Lower lobe of right lung (tissue), 2 donors: Measurements from ENCODE around the gene NBEAL2. TPM values are rescaled to one million over a fixed set of nuclear protein-coding genes. Genes with fewer than 3 reads are reported as not detected.

ENCODE experiments used
- ATAC-seq, 2 donors: fragments of 200-7000 bp; cut with Tn5 transposase; one replicate each; pipeline ENCODE4 v1.9.1; 2020 to 2022; ENCODE audit warnings: mild to moderate bottlenecking in 2 of 2, moderate library complexity in 2 of 2
- DNase-seq: peaks from one replicate; pipeline ENCODE4 v3.0.0-alpha.2; 2020
- H3K27ac ChIP-seq: fragments of 200-600 bp; one replicate; pipeline ENCODE4 v1.8.0; 2022
- H3K27me3 ChIP-seq: fragments of 200-600 bp; one replicate; pipeline ENCODE4 v1.8.0; 2022; ENCODE audit warnings: low read depth
- H3K36me3 ChIP-seq: fragments of 200-600 bp; one replicate; pipeline ENCODE4 v1.8.0; 2022; ENCODE audit warnings: mild to moderate bottlenecking
- H3K4me1 ChIP-seq: fragments of 200-600 bp; one replicate; pipeline ENCODE4 v1.8.0; 2022
- H3K4me3 ChIP-seq: fragments of 200-600 bp; one replicate; pipeline ENCODE4 v1.8.0; 2022; ENCODE audit warnings: mild to moderate bottlenecking
- H3K9me3 ChIP-seq: fragments of 200-600 bp; one replicate; pipeline ENCODE4 v1.8.0; 2022
- CTCF ChIP-seq: fragments of 200-600 bp; IDR thresholded peaks from one replicate; pipeline ENCODE4 v1.8.0; 2022; ENCODE audit warnings: antibody characterized with exemption, mild to moderate bottlenecking
- intact Hi-C: fragments of 100-400 bp; cut with DNase I; formaldehyde crosslinking; loops from one replicate; pipeline ENCODE4 v1.11.0; 2022
- total RNA-seq: library from RNA; stranded (reverse); fragmentation: NEBNext Ultra II Directional; extraction: Animal tissue kit (Norgen Biotek cat#: 25700); gene quantifications from one replicate; pipeline ENCODE4 v1.2.1, GENCODE V29; 2021
- donor health status: DM: no; HTN: yes; CAD: no; lungs with severe emphysema.

The NBEAL2 gene
- total RNA-seq, 1 donor from 2014 or later = 97.0 TPM

- TF ChIP-seq CTCF = no peak
- intact Hi-C loops = no loop called here
- Histone ChIP-seq H3K27ac (no peak overlapping the region), H3K4me3 (no peak overlapping the region), H3K9me3 (no peaks in the 10 kb centered on the region), H3K36me3 (peaks cover 47% of the 10 kb centered on the region), H3K4me1 (peaks cover 41% of the 10 kb centered on the region), H3K27me3 (no peaks in the 10 kb centered on the region)
- ATAC-seq = no peak
- DNase-seq = no peak
Observed at GRCh38 chr3:47014036-47014435, 34.6 kb downstream of the NBEAL2 start.

- no peak for DNase-seq
- intact Hi-C loops = no loop called here
- H3K27ac ChIP-seq = no peak overlapping the region
- H3K9me3 ChIP-seq = no peaks in the 10 kb centered on the region
- H3K36me3 ChIP-seq = peaks cover 58% of the 10 kb centered on the region
- H3K4me1 ChIP-seq = peaks cover 37% of the 10 kb centered on the region
- no peak overlapping the region for H3K4me3 ChIP-seq
- H3K27me3 ChIP-seq = no peaks in the 10 kb centered on the region
- TF ChIP-seq CTCF = no peak
- no peak for ATAC-seq
Observed at GRCh38 chr3:47015151-47015550, 35.7 kb downstream of the NBEAL2 start.

- ATAC-seq (no peak), DNase-seq (no peak)
- H3K36me3 ChIP-seq = peaks cover 60% of the 10 kb centered on the region
- TF ChIP-seq CTCF = no peak
- no peak overlapping the region for H3K4me3 ChIP-seq
- no peak overlapping the region for H3K27ac ChIP-seq
- H3K4me1 ChIP-seq = peaks cover 35% of the 10 kb centered on the region
- H3K9me3 ChIP-seq = no peaks in the 10 kb centered on the region
- intact Hi-C loops = no loop called here
- no peaks in the 10 kb centered on the region for H3K27me3 ChIP-seq
Observed at GRCh38 chr3:47016086-47016933, 36.8 kb downstream of the NBEAL2 start.

DNA sequence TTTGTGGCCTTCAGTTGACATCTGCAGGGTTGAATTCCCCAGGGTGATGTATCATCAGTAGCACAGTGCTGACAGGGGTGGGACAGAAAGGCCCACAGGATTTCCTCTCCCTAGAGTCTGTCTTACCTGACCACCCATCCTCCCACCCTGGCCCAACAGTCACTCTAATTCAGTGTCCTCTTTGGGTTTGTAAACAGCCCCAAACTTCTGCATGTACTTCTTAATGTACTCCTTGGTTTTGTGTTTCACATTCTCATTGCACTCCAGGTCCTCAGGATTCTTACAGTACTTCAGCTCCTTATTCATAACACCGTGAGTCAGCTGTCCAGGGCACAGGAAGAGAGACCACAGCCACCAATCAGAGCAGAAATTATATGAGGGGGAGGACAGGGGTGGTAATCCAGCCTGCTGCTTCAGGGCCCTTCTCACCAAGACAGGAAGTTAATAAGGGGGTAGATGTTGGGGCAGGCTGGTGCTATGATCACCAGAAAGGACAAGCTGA lies 37.5 kb downstream of the NBEAL2 start:
- intact Hi-C loops = no loop called here
- Histone ChIP-seq H3K27me3 (no peaks in the 10 kb centered on the region), H3K36me3 (peaks cover 60% of the 10 kb centered on the region), H3K9me3 (no peaks in the 10 kb centered on the region), H3K4me1 (peaks cover 35% of the 10 kb centered on the region), H3K4me3 (no peak overlapping the region), H3K27ac (peak overlapping the region; percentile 32)
- ATAC-seq (peak; percentile 67 to 73), DNase-seq (no peak)
- TF ChIP-seq CTCF = no peak

DNA sequence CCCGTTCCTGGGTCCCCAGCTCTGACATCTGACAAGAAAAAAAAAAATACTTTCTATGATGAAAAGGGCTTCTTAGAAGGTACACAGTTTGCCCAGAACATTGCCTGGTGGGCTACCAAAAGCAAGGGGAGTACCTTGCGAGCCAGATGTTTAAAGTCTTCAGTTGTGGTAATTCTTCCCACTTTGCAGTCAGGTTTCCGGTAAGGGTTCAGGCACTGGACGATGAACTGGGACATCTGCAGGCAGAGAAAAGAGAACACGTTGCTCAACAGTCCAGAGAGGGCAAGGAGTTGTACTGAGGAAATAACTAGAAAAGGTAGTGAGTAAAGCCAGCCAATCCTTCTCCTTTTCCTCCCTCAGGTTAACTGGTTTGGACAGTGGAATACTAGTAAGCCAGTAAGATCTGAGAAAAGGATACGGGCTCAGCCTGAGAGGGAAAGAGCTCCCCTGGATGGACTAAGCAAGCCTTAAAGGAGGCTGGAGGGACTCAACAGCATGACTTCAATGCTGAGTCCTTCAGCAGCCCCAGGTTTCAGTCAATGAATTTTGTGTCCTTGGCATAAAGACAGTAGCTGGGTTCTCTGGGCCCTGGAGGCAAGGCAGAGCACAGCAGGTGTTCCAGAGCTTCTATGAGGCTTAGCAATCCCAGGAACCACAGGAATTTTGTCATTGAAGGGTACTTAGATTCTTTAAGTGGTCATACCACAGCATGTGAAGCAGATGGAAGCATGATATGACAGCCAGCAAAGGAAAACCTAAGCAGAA lies 38.2 kb downstream of the NBEAL2 start:
- Histone ChIP-seq H3K4me1 (peaks cover 41% of the 10 kb centered on the region), H3K4me3 (no peak overlapping the region), H3K27ac (peak overlapping the region; percentile 32), H3K27me3 (no peaks in the 10 kb centered on the region), H3K9me3 (no peaks in the 10 kb centered on the region), H3K36me3 (peaks cover 60% of the 10 kb centered on the region)
- intact Hi-C loops = no loop called here
- no peak for TF ChIP-seq CTCF
- ATAC-seq (peak; percentile 73 to 78), DNase-seq (no peak)
